Measurements from ENCODE around the gene GRK1.
"Not testable (repeated sequence)": the region's sequence is repeated elsewhere in the genome, so short reads cannot be mapped to it uniquely, and the experiment has no call there.

The GRK1 gene

GRCh38 chr13:113745500-113746142, 78.6 kb downstream of the GRK1 start:
- not testable (repeated sequence) for DNase-seq

GRCh38 chr13:113746143-113746525, 79.1 kb downstream of the GRK1 start:
- no peak for DNase-seq

- DNase-seq = no peak
Measured at GRCh38 chr13:113746671-113747070, 79.7 kb downstream of the GRK1 start.

GRCh38 chr13:113747291-113747833, 80.3 kb downstream of the GRK1 start:
- DNase-seq = no peak

- no peak for DNase-seq
Measured at GRCh38 chr13:113748101-113748861, 81.3 kb downstream of the GRK1 start.

- no peak for DNase-seq
Measured at GRCh38 chr13:113748862-113749451, 81.9 kb downstream of the GRK1 start.

GRCh38 chr13:113749507-113749906, 82.5 kb downstream of the GRK1 start:
- DNase-seq = no peak

- no peak for DNase-seq
Measured at GRCh38 chr13:113749967-113750366, 82.9 kb downstream of the GRK1 start.

GRCh38 chr13:113750554-113751399, 83.8 kb downstream of the GRK1 start:
- no peak for DNase-seq

- no peak for DNase-seq
Measured at GRCh38 chr13:113751491-113751890, 84.5 kb downstream of the GRK1 start.

- not testable (repeated sequence) for DNase-seq
Measured at GRCh38 chr13:113752211-113752986, 85.4 kb downstream of the GRK1 start.

GRCh38 chr13:113753171-113753570, 86.2 kb downstream of the GRK1 start:
- DNase-seq = no peak

- DNase-seq = no peak
Measured at GRCh38 chr13:113754242-113754641, 87.2 kb downstream of the GRK1 start.

- DNase-seq = no peak
Measured at GRCh38 chr13:113754691-113755090, 87.7 kb downstream of the GRK1 start.

GRCh38 chr13:113756441-113757097, 89.5 kb downstream of the GRK1 start:
- no peak for DNase-seq

GRCh38 chr13:113758651-113759524, 91.9 kb downstream of the GRK1 start, which contains the start of gene TMEM255B:
TMEM255B (plus strand) TSS chr13:113759226; CDS start chr13:113759270, 44 bp downstream.
- DNase-seq = peak; percentile 65

GRCh38 chr13:113759525-113760137, 92.6 kb downstream of the GRK1 start:
- DNase-seq = no peak

GRCh38 chr13:113761136-113761535, 94.1 kb downstream of the GRK1 start:
- DNase-seq = no peak

GRCh38 chr13:113762075-113762474, 95.1 kb downstream of the GRK1 start:
- no peak for DNase-seq

- no peak for DNase-seq
Measured at GRCh38 chr13:113762538-113762937, 95.5 kb downstream of the GRK1 start.
